ENCODE measurements around the gene TSBP1.

DNA sequence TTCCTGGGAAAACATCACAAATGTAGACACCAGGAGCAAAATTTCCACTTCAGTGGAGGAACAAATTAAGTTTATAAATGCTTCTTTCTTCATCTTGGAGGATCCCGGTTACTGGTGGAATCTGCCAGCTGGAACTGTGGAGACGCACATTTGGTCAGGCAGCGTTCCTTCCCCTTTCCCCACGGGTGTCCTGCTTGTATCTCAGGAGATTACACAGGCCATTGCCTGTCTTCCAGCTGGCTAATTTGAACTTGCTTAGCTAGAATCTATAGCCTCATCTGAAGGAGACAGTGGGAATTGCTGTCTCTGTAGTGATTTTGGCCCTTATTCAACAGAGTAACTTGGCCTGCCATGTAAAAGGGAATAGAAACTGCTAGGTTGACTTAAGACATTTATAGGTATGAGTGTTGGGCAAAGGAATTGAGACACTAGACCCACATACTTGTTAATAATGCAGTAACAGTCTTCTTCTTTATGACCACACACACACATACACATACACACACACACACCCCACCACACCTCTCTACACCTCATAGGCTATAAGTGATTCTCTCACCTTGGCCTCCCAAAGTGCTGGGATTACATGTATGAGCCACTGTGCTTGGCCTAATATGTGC, 34.4 kb downstream of the TSBP1 start:
- TF ChIP-seq SUZ12 (IDR thresholded peaks at IDR 0.05; ENCODE audit: extremely low read depth, insufficient read depth, insufficient read length) (no peak), YY1 (IDR thresholded peaks at IDR 0.05; ENCODE audit: insufficient read depth, insufficient read length) (no peak), ZNF274 (IDR thresholded peaks at IDR 0.05; ENCODE audit: low read depth, low read length) (no peak)

Data from NT2/D1 (cell line).